ENCODE data around the gene TXNRD2.

TXNRD2 gene

GRCh38 chr22:19826619-19826950 lies 115.0 kb downstream of the TXNRD2 start:
- H4K20me1 ChIP-seq (ENCODE audit: insufficient read depth, low read length) = peaks cover 24% of the 10 kb centered on the region
- no peaks in the 10 kb centered on the region for H3K27me3 ChIP-seq (ENCODE audit: insufficient read depth, low read length, poor library complexity)
- peaks cover 62% of the 10 kb centered on the region for H3K79me2 ChIP-seq (ENCODE audit: insufficient read depth, low read length)
- TF ChIP-seq, protein P1, sequence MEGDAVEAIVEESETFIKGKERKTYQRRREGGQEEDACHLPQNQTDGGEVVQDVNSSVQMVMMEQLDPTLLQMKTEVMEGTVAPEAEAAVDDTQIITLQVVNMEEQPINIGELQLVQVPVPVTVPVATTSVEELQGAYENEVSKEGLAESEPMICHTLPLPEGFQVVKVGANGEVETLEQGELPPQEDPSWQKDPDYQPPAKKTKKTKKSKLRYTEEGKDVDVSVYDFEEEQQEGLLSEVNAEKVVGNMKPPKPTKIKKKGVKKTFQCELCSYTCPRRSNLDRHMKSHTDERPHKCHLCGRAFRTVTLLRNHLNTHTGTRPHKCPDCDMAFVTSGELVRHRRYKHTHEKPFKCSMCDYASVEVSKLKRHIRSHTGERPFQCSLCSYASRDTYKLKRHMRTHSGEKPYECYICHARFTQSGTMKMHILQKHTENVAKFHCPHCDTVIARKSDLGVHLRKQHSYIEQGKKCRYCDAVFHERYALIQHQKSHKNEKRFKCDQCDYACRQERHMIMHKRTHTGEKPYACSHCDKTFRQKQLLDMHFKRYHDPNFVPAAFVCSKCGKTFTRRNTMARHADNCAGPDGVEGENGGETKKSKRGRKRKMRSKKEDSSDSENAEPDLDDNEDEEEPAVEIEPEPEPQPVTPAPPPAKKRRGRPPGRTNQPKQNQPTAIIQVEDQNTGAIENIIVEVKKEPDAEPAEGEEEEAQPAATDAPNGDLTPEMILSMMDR (IDR thresholded peaks at IDR 0.05; ENCODE audit: borderline replicate concordance, extremely low read depth, low read length, poor library complexity, severe bottlenecking) = no peak
- no peak for TF ChIP-seq EZH2 (IDR thresholded peaks at IDR 0.05; ENCODE audit: borderline replicate concordance, low read depth, low read length, severe bottlenecking)
- H3K9ac ChIP-seq (ENCODE audit: low read depth, low read length) = no peak overlapping the region
- H3K4me1 ChIP-seq (ENCODE audit: insufficient read depth, low read length) = no peaks in the 10 kb centered on the region
- no peaks in the 10 kb centered on the region for H3K9me3 ChIP-seq (ENCODE audit: insufficient read depth, low read length, severe bottlenecking)
- H2AFZ ChIP-seq (ENCODE audit: low read depth, low read length) = no peak overlapping the region
- ATAC-seq (ENCODE audit: insufficient read depth, low read depth) (no peak), DNase-seq (peak; percentile 2)
- H3K4me3 ChIP-seq (ENCODE audit: low read depth in 1 of 2, low read length in 2 of 2) = no peak overlapping the region
- H3K36me3 ChIP-seq (ENCODE audit: insufficient read depth, low read length) = peaks cover 1% of the 10 kb centered on the region; the same call in 1 of the 2 replicates
- H3K27ac ChIP-seq (ENCODE audit: low read length) = no peak overlapping the region
- H3K4me2 ChIP-seq (ENCODE audit: insufficient read depth, low read length) = no peak overlapping the region

DNA sequence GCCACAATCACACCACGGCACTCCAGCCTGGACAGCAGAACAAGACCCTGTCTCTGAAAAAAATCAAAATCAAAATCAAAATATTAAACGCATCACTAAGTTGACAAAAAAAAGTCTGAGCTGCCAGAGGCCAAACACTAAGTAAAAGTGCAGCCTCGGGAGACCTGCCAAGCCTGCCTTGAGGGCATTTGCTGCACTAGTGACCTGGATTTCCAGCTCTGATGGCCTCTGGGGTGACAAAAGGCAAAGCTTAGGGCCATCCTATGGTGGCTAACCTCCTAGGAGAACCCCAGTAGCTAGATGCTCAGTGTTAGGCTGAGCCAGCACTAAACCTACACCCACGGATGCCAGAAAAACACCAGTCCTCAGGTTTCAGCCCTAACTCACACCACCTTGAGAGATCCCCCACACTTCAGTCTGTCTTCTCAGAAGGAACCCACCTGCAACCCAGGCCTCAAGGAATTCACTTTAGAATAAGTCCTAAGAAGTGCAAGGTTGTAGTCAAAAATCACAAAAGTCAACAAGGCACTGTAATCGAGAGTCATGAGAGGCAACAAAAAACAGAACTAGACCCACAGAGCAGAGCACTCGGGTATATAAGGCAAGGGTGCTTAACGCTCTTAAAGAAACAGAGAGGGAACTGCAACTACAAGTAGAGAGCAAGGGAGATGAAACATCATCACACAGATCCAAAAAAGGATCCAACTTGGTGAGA lies 115.6 kb downstream of the TXNRD2 start:
- peaks cover 60% of the 10 kb centered on the region for H3K79me2 ChIP-seq (ENCODE audit: insufficient read depth, low read length)
- no peaks in the 10 kb centered on the region for H3K4me1 ChIP-seq (ENCODE audit: insufficient read depth, low read length)
- ATAC-seq (ENCODE audit: insufficient read depth, low read depth) (no peak), DNase-seq (peak; percentile 0)
- H3K27ac ChIP-seq (ENCODE audit: low read length) = no peak overlapping the region
- H2AFZ ChIP-seq (ENCODE audit: low read depth, low read length) = no peak overlapping the region
- no peak overlapping the region for H3K9ac ChIP-seq (ENCODE audit: low read depth, low read length)
- H3K4me3 ChIP-seq (ENCODE audit: low read depth in 1 of 2, low read length in 2 of 2) = no peak overlapping the region
- no peak overlapping the region for H3K4me2 ChIP-seq (ENCODE audit: insufficient read depth, low read length)
- H3K36me3 ChIP-seq (ENCODE audit: insufficient read depth, low read length) = peaks cover 7% of the 10 kb centered on the region; the same call in 1 of the 2 replicates
- H3K9me3 ChIP-seq (ENCODE audit: insufficient read depth, low read length, severe bottlenecking) = no peaks in the 10 kb centered on the region
- H3K27me3 ChIP-seq (ENCODE audit: insufficient read depth, low read length, poor library complexity) = no peaks in the 10 kb centered on the region
- TF ChIP-seq, protein P1 (IDR thresholded peaks at IDR 0.05; ENCODE audit: borderline replicate concordance, extremely low read depth, low read length, poor library complexity, severe bottlenecking) = no peak
- TF ChIP-seq EZH2 (IDR thresholded peaks at IDR 0.05; ENCODE audit: borderline replicate concordance, low read depth, low read length, severe bottlenecking) = no peak
- peaks cover 27% of the 10 kb centered on the region for H4K20me1 ChIP-seq (ENCODE audit: insufficient read depth, low read length)
